ENCODE measurements around the gene MOSPD2. TPM values are rescaled to one million over a fixed set of nuclear protein-coding genes. Genes with fewer than 3 reads are reported as not detected.

The MOSPD2 gene
- total RNA-seq, 1 experiment from 2014 or later: 8.7 TPM

- TF ChIP-seq CTCF (IDR thresholded peaks at IDR 0.05) (no peak), REST (IDR thresholded peaks at IDR 0.05; ENCODE audit: insufficient read depth in 1 of 2, low read depth in 2 of 2, low read length in 1 of 2) (no peak), SIN3A (IDR thresholded peaks at IDR 0.05; ENCODE audit: borderline replicate concordance, insufficient read depth, low read depth, low read length) (no peak), POLR2AphosphoS5 (IDR thresholded peaks at IDR 0.05; ENCODE audit: low read depth, low read length) (no peak), TCF7L2 (IDR thresholded peaks at IDR 0.05; ENCODE audit: low read depth, low read length) (no peak)
- H3K27ac ChIP-seq (ENCODE audit: low read length): no peak overlapping the region
- ATAC-seq (no peak), DNase-seq (ENCODE audit: low read depth, low spot score) (no peak)
- no peak overlapping the region for H3K4me3 ChIP-seq (ENCODE audit: low read depth in 2 of 2, low read length in 2 of 2)
- BruUV-seq (replicated peaks): no TSS peak
- POLR2A ChIA-PET: no interaction called here
- H3K27me3 ChIP-seq (ENCODE audit: control insufficient read depth, insufficient read depth, low read length): no peaks in the 10 kb centered on the region
- intact Hi-C loops (cut with micrococcal nuclease; ENCODE audit: unreplicated experiment): no loop called here
- in situ Hi-C loops (cut with HindIII; ENCODE audit: low pct_unique_long_range_greater_than_20kb, low sequenced_read_pairs): no loop called here
- CTCF ChIA-PET: no interaction called here
- no peaks in the 10 kb centered on the region for H3K36me3 ChIP-seq (ENCODE audit: control insufficient read depth, insufficient read depth, low read length)
- H3K9me3 ChIP-seq (ENCODE audit: control insufficient read depth, insufficient read depth, low read depth, low read length): no peaks in the 10 kb centered on the region
- no peaks in the 10 kb centered on the region for H3K4me1 ChIP-seq (ENCODE audit: control insufficient read depth, insufficient read depth, low read length)
Observed at GRCh38 chrX:14923761-14924160, 50.5 kb downstream of the MOSPD2 start.

DNA sequence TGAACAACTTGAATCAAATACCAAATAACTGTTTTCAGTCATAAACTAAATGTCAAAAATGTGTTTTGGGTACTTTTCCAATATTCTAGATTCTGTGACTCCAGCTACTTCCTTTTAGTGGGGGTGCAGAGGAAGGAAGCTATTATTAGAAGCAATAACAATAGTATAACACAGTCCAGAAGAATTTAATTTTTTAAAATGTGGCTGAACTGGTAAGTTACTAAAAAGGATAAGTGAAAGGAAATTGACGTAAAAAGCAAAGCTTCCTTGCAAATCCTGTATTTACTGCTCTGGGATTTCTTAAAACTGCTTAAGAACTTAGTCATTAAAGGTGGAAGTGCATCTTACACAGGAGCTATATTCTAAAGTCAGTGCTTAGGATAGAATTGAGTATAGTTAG is 53.2 kb downstream of the MOSPD2 start:
- TF ChIP-seq REST (IDR thresholded peaks at IDR 0.05; ENCODE audit: insufficient read depth in 1 of 2, low read depth in 2 of 2, low read length in 1 of 2): no peak
- no peak for TF ChIP-seq POLR2AphosphoS5 (IDR thresholded peaks at IDR 0.05; ENCODE audit: low read depth, low read length)
- no peak for TF ChIP-seq CTCF (IDR thresholded peaks at IDR 0.05)
- no peak for TF ChIP-seq SIN3A (IDR thresholded peaks at IDR 0.05; ENCODE audit: borderline replicate concordance, insufficient read depth, low read depth, low read length)
- TF ChIP-seq TCF7L2 (IDR thresholded peaks at IDR 0.05; ENCODE audit: low read depth, low read length): no peak
- in situ Hi-C loops (cut with HindIII; ENCODE audit: low pct_unique_long_range_greater_than_20kb, low sequenced_read_pairs) (no loop called here), intact Hi-C loops (cut with micrococcal nuclease; ENCODE audit: unreplicated experiment) (no loop called here)
- H3K9me3 ChIP-seq (ENCODE audit: control insufficient read depth, insufficient read depth, low read depth, low read length): no peaks in the 10 kb centered on the region
- H3K27me3 ChIP-seq (ENCODE audit: control insufficient read depth, insufficient read depth, low read length): no peaks in the 10 kb centered on the region
- ATAC-seq: no peak
- no peaks in the 10 kb centered on the region for H3K4me1 ChIP-seq (ENCODE audit: control insufficient read depth, insufficient read depth, low read length)
- no peak overlapping the region for H3K27ac ChIP-seq (ENCODE audit: low read length)
- POLR2A ChIA-PET: no interaction called here
- CTCF ChIA-PET: no interaction called here
- no TSS peak for BruUV-seq (replicated peaks)
- no peaks in the 10 kb centered on the region for H3K36me3 ChIP-seq (ENCODE audit: control insufficient read depth, insufficient read depth, low read length)
- H3K4me3 ChIP-seq (ENCODE audit: low read depth in 2 of 2, low read length in 2 of 2): no peak overlapping the region
- DNase-seq (ENCODE audit: low read depth, low spot score): no peak
